Mammary epithelial cell (primary cell): Measurements from ENCODE around the gene CASKIN1.

ENCODE experiments used
- EZH2 ChIP-seq: IDR thresholded peaks from 2 replicates; pipeline ENCODE4 v1.6.1; 2012; ENCODE audit warnings: low read length, inconsistent platforms, borderline replicate concordance
- TF ChIP-seq, protein P1 (sequence below), 2 donors: IDR thresholded peaks in 1 of 2; conservative IDR thresholded peaks in 1 of 2; 2 replicates each; pipeline ENCODE4 v1.5.1; 2011 to 2012; ENCODE audit warnings: inconsistent platforms in 2 of 2, low read length in 2 of 2, mild to moderate bottlenecking in 2 of 2, control low read depth in 1 of 2, low read depth in 1 of 2; ENCODE audit not compliant: insufficient read depth in 1 of 2; ENCODE audit errors: extremely low read depth in 1 of 2

DNA sequence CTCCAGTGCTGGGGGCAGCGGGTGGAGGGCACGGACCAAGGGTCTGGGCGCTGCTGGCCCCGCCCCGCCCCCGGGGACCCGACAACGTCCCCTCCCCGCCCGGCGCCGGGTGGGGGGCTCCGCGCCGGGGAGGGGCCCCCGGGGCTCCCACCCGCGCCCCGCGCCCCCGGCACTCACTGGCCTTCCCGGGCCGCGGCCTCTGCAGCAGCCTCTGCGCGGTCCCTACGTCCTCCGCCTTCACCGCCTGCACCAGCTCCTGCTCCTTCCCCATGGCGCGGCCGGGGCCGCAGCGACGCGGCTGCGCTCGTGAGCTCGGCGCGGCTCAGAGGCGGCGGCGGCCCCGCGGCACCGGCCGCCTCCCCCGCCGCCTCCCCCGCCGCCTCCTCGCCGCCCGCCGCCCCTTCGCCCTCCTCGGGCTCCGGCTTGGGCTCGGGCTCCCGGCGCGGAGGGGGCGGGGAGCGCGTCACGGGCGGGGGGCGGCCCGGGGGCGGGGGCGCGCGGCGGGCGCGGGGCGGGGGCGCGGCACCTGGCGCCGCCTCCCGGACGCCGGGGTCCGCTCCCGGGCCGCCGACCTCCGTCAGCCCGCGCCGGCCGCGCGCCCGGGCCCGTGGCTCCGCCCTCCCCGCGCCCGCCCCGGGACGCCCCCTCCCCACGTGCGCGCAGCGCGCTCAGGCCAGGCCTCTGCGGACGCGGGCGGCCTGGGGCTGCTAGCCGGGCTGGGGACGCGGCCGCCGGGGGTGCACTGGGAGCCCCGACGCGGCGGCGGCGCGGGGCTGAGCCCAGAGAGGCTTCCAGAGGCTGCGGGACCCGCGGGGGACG, at the start of gene CASKIN1:
- TF ChIP-seq, protein P1, sequence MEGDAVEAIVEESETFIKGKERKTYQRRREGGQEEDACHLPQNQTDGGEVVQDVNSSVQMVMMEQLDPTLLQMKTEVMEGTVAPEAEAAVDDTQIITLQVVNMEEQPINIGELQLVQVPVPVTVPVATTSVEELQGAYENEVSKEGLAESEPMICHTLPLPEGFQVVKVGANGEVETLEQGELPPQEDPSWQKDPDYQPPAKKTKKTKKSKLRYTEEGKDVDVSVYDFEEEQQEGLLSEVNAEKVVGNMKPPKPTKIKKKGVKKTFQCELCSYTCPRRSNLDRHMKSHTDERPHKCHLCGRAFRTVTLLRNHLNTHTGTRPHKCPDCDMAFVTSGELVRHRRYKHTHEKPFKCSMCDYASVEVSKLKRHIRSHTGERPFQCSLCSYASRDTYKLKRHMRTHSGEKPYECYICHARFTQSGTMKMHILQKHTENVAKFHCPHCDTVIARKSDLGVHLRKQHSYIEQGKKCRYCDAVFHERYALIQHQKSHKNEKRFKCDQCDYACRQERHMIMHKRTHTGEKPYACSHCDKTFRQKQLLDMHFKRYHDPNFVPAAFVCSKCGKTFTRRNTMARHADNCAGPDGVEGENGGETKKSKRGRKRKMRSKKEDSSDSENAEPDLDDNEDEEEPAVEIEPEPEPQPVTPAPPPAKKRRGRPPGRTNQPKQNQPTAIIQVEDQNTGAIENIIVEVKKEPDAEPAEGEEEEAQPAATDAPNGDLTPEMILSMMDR (conservative IDR thresholded peaks at IDR 0.05 in 1 of 2, IDR thresholded peaks at IDR 0.05 in 1 of 2; ENCODE audit: extremely low read depth in 1 of 2, insufficient read depth in 1 of 2, low read depth in 1 of 2, low read length in 2 of 2): no peak
- TF ChIP-seq EZH2: no peak
